ENCODE data around the gene RTN1.

- no peak for TF ChIP-seq POLR2A (conservative IDR thresholded peaks at IDR 0.05)
- no peak for TF ChIP-seq USF2 (CRISPR knock-in tag; IDR thresholded peaks at IDR 0.05)
- no peak for TF ChIP-seq CHD4 (IDR thresholded peaks at IDR 0.05; ENCODE audit: insufficient read depth, insufficient replicate concordance, low read depth, low read length, poor library complexity, severe bottlenecking)
- no peak for TF ChIP-seq BHLHE40 (IDR thresholded peaks at IDR 0.05; ENCODE audit: low read length)
- TF ChIP-seq E2F5 (CRISPR knock-in tag; IDR thresholded peaks at IDR 0.05) = no peak
- no peak for TF ChIP-seq HDAC6 (IDR thresholded peaks at IDR 0.05; ENCODE audit: low read depth, low read length)
- TF ChIP-seq POLR2AphosphoS2 (IDR thresholded peaks at IDR 0.05; ENCODE audit: low read length) = no peak
- TF ChIP-seq CHD2 (IDR thresholded peaks at IDR 0.05; ENCODE audit: low read depth, low read length) = no peak
- no peak for TF ChIP-seq THAP7 (CRISPR knock-in tag; IDR thresholded peaks at IDR 0.05)
- TF ChIP-seq HNRNPLL (IDR thresholded peaks at IDR 0.05; ENCODE audit: low read depth, low read length, poor library complexity, severe bottlenecking) = no peak
- TF ChIP-seq CTCF (IDR thresholded peaks at IDR 0.05 in 2 of 3, conservative IDR thresholded peaks at IDR 0.05 in 1 of 3; ENCODE audit: insufficient read depth in 2 of 3, low read depth in 1 of 3, low read length in 3 of 3) = no peak
- no peak for TF ChIP-seq BRF2 (IDR thresholded peaks at IDR 0.05; ENCODE audit: borderline replicate concordance, insufficient read depth, insufficient read length)
Observed at GRCh38 chr14:59919570-59920377, 49.2 kb upstream of the RTN1 start, which contains the start of gene LRRC9.

Measured in K562 (cell line).